ENCODE results near the gene SLIT1. TPM values are rescaled to one million over a fixed set of nuclear protein-coding genes. Genes with fewer than 3 reads are reported as not detected.

The SLIT1 gene
- total RNA-seq, 6 experiments from 2014 or later: 0.04 to 0.29 (median 0.12) TPM; not detected in 1

DNA sequence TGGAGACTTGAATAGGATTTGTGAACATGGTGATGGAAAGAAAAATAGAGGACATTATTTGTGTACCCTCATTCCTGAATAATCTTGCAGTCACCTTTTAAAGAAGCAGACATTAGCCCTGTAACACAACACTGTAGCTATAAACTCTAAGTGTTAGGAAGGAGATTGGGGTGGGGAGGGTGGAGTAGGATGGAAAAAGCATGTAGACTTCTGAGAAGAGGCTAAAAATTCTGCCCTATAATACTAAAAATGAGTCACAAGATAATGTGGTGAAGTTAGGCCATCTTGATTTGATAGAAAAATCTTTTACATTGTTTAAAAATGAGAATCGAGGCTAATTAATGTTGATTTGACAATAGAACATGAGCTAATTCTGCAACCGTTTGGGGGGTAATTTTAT, 224.9 kb downstream of the SLIT1 start:
- Histone ChIP-seq H3K4me3 (no peak overlapping the region), H3K9me3 (no peaks in the 10 kb centered on the region), H3K4me1 (no peaks in the 10 kb centered on the region), H3K27me3 (no peaks in the 10 kb centered on the region), H3K36me3 (peaks cover 0 to 9% (median 3%) of the 10 kb centered on the region in 4 donors), H3K27ac (no peak overlapping the region)
- DNase-seq: no peak
- no peak for ATAC-seq
- intact Hi-C loops (cut with DNase I): no loop called here
- 92% methylated on average over 2 of the region's 2 CpGs for whole genome bisulfite sequencing (ENCODE audit: insufficient coverage, low coverage, low lambda C conversion rate, missing lambda C conversion rate)
- no peak for TF ChIP-seq POLR2A (IDR thresholded peaks at IDR 0.05)
- TF ChIP-seq, protein P1, sequence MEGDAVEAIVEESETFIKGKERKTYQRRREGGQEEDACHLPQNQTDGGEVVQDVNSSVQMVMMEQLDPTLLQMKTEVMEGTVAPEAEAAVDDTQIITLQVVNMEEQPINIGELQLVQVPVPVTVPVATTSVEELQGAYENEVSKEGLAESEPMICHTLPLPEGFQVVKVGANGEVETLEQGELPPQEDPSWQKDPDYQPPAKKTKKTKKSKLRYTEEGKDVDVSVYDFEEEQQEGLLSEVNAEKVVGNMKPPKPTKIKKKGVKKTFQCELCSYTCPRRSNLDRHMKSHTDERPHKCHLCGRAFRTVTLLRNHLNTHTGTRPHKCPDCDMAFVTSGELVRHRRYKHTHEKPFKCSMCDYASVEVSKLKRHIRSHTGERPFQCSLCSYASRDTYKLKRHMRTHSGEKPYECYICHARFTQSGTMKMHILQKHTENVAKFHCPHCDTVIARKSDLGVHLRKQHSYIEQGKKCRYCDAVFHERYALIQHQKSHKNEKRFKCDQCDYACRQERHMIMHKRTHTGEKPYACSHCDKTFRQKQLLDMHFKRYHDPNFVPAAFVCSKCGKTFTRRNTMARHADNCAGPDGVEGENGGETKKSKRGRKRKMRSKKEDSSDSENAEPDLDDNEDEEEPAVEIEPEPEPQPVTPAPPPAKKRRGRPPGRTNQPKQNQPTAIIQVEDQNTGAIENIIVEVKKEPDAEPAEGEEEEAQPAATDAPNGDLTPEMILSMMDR (IDR thresholded peaks at IDR 0.05): no peak

DNA sequence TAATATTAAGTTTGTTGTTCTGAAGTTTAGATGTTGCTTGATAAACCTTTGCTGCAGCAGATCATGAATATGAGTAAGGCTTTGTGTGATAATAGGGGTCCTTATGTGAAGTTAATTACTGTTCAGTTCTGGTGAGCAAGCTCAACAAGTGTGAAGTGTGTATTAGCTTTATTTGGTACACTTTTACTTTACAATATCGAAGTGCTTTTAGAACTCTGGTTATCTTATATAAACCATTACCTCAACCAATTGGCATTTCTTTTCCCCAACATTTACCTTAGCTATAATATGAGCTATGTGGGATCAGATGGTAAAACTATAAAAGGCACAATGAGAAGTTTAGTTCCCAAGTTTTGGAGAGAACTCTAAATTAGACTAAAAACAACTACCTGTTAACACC, 226.0 kb downstream of the SLIT1 start:
- no peak for DNase-seq

DNA sequence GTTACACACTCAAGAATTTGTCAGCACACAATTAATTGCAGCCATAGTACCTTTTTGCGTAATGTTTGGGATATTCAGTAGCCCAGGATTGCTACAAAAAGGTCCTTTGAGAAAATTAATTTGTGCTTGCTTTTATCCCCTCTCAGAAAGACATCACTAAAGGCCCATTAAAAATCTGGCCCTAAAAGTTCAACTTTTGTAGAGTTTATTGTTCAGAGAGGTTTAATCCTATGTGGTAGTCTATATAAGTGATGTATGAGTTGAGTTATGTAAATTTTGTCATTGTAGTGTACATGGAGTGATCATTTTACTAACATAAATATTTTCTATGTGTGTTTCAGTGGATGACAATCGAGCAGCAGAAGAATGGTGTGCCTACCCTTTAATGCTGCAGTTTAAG, 227.7 kb downstream of the SLIT1 start:
- no peak for DNase-seq
- Histone ChIP-seq H3K27me3 (no peaks in the 10 kb centered on the region), H3K36me3 (peaks cover 0 to 20% (median 11%) of the 10 kb centered on the region in 4 donors), H3K9me3 (no peaks in the 10 kb centered on the region), H3K4me1 (no peaks in the 10 kb centered on the region), H3K27ac (no peak overlapping the region), H3K4me3 (no peak overlapping the region)
- WGBS (ENCODE audit: insufficient coverage, low coverage, low lambda C conversion rate, missing lambda C conversion rate): 94% methylated on average over 2 of the region's 2 CpGs
- intact Hi-C loops (cut with DNase I): no loop called here
- TF ChIP-seq, protein P1 (IDR thresholded peaks at IDR 0.05): no peak
- TF ChIP-seq POLR2A (IDR thresholded peaks at IDR 0.05): no peak
- ATAC-seq: no peak

More for the DNA sequence above, 226.0 kb downstream of the SLIT1 start:
- Histone ChIP-seq H3K9me3 (no peaks in the 10 kb centered on the region), H3K36me3 (peaks cover 0 to 20% (median 11%) of the 10 kb centered on the region in 4 donors), H3K27ac (no peak overlapping the region), H3K4me3 (no peak overlapping the region), H3K4me1 (no peaks in the 10 kb centered on the region), H3K27me3 (no peaks in the 10 kb centered on the region)
- intact Hi-C loops (cut with DNase I): no loop called here
- no peak for TF ChIP-seq POLR2A (IDR thresholded peaks at IDR 0.05)
- TF ChIP-seq, protein P1 (IDR thresholded peaks at IDR 0.05): no peak
- WGBS (ENCODE audit: insufficient coverage, low coverage, low lambda C conversion rate, missing lambda C conversion rate): 81% methylated on average over 1 of the region's 1 CpG
- no peak for ATAC-seq

DNA sequence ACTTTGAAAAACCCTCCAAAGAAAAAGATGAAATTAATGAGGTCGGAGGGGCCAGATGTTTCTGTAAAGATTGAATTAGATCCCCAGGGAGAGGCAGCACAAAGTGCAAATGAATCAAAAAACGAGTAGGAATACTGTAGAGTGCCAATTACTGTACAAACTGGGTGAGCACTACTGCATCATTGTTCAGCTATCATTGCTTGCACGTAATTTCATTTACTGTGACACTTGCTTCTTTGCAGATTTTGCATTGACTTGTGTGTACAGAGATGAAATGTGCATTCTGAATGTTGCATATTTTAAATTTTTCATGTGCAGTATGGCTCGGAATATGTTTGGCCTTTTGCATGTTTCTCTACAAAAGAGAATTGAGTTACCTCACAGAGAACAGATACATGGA, 230.0 kb downstream of the SLIT1 start:
- Histone ChIP-seq H3K27ac (no peak overlapping the region), H3K4me1 (no peaks in the 10 kb centered on the region), H3K36me3 (peaks cover 0 to 28% (median 11%) of the 10 kb centered on the region in 4 donors), H3K4me3 (no peak overlapping the region), H3K27me3 (no peaks in the 10 kb centered on the region), H3K9me3 (no peaks in the 10 kb centered on the region)
- TF ChIP-seq, protein P1 (IDR thresholded peaks at IDR 0.05): no peak
- TF ChIP-seq POLR2A (IDR thresholded peaks at IDR 0.05): no peak
- intact Hi-C loops (cut with DNase I): no loop called here
- ATAC-seq: no peak
- no peak for DNase-seq
- WGBS (ENCODE audit: insufficient coverage, low coverage, low lambda C conversion rate, missing lambda C conversion rate): 90% methylated on average over 4 of the region's 4 CpGs

DNA sequence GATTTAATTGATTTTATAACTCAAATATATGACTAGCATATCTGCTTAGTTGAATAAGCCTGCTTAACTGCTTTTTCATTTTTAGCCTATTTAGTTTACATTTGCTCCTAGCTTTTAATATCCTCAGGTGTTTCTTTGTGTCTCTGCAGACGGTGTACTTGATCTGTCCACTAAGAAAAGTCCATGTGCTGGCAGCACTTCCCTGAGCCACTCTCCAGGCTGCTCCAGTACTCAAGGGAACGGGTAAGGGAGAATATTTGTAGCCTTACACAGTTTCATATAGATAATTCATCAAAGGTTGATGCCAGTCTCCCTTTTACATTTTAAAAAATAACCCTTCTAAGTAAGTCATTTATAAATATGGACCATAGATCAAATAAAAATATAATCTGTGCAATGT, 233.8 kb downstream of the SLIT1 start:
- no peaks in the 10 kb centered on the region for H3K4me1 ChIP-seq
- H3K27ac ChIP-seq: no peak overlapping the region
- ATAC-seq (no peak), DNase-seq (no peak)
- TF ChIP-seq POLR2A (IDR thresholded peaks at IDR 0.05): no peak
- TF ChIP-seq, protein P1 (IDR thresholded peaks at IDR 0.05): no peak
- H3K9me3 ChIP-seq: no peaks in the 10 kb centered on the region
- H3K27me3 ChIP-seq: no peaks in the 10 kb centered on the region
- H3K4me3 ChIP-seq: no peak overlapping the region
- 95% methylated on average over 2 of the region's 2 CpGs for WGBS (ENCODE audit: insufficient coverage, low coverage, low lambda C conversion rate, missing lambda C conversion rate)
- intact Hi-C loops (cut with DNase I): no loop called here
- peaks cover 0 to 28% (median 11%) of the 10 kb centered on the region in 4 donors for H3K36me3 ChIP-seq
